Middle frontal gyrus (tissue), 1 donor: ENCODE results near the gene MIDN.

ENCODE experiments used
- DNase-seq: peaks from one replicate; pipeline ENCODE4 v3.0.0-alpha.2; 2015; ENCODE audit warnings: low spot score; ENCODE audit errors: extremely low spot score

The MIDN gene

DNA sequence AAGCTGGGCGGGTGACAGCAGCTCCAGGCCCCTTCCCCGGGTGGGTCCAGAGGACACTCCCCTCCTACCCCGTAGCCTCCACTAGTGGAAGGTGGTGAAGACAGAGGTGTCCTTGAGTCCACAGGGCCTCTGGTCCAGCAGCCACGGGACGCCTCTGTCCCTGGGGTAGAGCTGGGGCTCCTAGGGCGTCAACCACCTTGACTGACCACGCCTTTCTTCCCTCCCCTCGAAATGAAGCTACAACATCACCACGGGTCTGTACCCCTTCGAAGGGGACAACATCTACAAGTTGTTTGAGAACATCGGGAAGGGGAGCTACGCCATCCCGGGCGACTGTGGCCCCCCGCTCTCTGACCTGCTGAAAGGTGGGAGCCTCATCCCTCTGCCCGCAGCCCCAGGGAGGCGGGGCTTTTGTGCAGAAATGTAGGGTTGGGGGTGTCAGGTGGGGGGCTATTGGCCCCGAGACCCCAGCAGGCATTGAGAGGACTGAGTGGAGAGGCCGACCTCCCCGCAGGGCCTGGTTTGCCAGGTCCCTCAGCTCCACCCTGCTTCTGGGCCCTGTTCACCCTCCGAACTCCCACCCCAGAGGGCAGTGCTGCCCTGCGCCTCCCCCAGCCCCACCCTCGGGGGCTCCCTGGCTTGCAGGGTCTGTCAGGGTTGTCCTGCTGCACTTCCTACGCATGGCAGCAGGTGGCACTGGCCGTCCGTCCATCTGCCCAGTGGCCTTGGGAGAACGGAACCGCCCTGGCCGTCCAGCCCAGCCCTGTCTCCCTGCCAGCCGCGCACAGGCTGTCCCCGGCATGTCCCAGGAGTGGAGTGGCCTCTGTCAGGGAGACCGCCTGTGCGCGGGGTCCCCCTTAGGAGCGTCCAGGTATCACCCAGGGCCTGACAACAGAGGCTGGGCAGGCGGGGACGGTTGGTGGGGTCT is 27.1 kb upstream of the MIDN start:
- no peak for DNase-seq

GRCh38 chr19:1221904-1222255 is 26.5 kb upstream of the MIDN start:
- DNase-seq, result no peak

DNA sequence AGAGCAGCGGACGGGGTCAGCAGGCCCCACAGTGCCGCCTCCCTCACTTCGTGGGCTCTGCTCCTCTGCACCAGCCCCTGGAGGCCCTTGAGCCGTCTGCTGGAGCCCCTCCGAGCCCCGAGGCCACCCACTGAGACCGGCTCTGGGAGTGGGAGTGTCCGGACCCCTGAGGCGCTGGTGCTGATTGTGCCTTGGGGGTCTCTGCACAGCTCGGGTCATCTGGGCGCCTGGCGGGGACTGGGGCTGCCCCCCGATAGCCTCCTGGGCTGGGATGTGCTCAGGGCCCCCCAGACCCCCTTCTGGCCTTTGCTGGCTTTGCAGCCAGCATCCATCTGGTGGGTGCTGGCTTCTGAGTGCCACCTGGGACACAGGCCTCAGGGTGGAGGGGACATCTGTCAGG is 26.0 kb upstream of the MIDN start:
- DNase-seq, result no peak

- DNase-seq, result no peak
These were observed 25.1 kb upstream of the MIDN start for GRCh38 chr19:1223018-1223855.

GRCh38 chr19:1224047-1224825 is 24.1 kb upstream of the MIDN start:
- DNase-seq, result no peak

DNA sequence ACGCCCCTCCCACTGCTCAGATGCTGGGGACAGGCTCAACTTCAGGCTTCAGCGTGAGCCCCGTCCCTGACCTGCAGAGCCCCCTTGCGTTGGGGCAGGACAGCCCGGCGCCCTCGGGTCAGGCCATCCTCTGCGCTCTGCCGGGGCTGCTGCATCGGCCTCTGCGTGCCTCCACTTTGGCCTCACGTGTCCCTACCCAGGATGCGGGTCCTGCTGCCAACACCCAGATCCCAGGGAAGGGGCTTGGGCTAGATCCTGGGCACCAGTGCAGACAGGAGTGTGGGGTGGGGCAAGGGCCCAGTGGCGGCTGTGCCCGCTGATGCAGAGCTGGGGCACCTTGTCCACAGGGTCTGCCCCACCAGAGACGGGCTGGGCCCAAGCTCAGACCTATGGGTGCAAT is 23.5 kb upstream of the MIDN start:
- DNase-seq, result no peak

DNA sequence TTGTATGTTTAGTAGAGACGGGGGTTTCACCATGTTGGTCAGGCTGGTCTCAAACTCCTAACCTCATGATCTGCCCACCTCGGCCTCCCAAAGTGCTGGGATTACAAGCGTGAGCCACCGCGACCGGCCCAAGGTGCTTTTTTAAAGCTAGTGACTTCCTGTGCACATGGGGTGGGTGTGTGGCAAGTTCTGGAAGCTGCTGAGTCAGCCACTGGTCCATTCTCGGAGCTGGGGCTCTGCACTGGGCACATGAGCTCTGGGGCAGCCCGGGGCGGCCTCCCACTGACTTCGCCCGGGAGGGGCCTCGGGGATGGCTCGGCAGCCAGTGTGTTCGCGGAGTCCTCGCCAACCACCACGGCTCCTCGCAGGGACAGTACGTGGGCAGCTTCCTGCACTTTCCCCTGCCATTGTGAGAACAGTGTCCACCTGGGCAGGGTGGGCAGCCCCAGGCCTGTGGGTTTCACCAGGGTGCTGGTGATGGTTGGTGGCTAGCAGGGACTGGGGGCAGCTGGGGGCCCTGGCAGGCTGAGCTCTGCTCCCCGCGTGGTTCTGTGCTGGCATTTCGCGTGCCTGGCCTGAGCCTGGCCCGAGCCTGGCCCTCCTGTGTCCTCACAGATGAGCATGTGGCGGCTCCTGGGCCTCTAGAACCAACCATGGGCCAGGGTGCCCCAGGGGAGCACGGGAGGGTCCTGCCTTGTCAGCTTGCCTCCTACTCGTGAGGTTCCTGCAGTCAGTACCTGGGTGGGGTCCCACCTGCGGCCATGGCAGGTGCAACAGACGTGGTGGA is 22.8 kb upstream of the MIDN start:
- DNase-seq, result no peak

DNA sequence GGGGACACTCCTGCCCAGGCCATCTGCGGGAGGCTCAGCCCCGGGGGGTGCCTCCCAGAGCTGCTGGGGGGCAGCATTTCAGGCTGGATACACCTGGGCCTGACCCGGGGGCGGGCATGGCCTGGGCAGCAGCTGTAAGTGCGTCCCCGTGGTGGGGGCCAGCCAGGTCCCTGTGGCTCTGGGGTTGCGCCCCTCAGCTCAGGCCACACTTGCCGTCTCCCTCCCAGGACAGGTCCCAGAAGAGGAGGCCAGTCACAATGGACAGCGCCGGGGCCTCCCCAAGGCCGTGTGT is 22.2 kb upstream of the MIDN start:
- DNase-seq, result no peak

- no peak for DNase-seq
These were observed 21.7 kb upstream of the MIDN start for GRCh38 chr19:1226522-1227303.

GRCh38 chr19:1227304-1228054 is 20.9 kb upstream of the MIDN start:
- DNase-seq, result no peak

GRCh38 chr19:1228161-1228957 is 20.0 kb upstream of the MIDN start:
- DNase-seq, result no peak

DNA sequence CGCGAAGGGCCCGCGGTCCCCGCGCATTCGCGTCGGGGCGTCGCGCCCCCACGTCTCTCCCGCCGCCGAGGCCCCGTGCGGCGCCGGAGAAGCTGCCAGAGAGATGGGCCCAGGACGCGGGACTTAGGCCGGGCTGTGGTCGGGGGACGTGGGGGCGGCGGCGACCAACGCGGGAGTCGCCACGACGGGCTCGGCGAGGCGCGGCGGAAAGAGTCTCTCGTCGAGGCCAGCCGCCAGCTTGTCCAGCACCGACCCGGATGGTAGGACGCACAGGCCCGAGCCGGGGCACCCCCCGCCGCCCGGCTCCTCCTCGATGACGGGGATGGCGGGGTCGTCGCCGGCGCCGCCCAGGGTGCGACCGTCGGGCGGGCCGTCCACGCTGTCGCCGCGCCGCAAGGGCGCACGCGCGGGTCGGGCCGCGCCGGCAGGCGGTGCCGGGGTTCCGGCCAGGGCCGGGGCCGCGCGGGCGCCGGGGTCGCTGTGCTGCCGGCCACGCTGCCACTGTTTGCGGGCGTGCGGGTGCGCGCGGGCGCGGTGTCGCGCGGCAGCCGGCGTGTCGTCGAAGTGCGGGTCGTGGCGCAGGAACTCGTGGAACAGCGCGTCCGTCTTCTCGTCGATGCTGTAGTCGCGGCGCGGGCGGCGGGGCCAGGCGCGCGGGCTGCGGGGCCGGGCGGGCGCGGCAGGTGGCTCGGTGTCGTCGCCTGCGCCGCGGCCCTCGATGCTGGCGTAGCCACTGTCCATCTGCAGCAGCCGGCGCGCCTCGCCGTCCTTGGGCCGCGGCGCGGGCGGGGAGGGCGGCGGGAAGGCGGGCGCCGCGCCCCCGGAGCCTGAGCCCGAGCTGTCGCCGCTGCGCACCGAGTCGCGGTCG is 19.1 kb upstream of the MIDN start:
- no peak for DNase-seq

DNA sequence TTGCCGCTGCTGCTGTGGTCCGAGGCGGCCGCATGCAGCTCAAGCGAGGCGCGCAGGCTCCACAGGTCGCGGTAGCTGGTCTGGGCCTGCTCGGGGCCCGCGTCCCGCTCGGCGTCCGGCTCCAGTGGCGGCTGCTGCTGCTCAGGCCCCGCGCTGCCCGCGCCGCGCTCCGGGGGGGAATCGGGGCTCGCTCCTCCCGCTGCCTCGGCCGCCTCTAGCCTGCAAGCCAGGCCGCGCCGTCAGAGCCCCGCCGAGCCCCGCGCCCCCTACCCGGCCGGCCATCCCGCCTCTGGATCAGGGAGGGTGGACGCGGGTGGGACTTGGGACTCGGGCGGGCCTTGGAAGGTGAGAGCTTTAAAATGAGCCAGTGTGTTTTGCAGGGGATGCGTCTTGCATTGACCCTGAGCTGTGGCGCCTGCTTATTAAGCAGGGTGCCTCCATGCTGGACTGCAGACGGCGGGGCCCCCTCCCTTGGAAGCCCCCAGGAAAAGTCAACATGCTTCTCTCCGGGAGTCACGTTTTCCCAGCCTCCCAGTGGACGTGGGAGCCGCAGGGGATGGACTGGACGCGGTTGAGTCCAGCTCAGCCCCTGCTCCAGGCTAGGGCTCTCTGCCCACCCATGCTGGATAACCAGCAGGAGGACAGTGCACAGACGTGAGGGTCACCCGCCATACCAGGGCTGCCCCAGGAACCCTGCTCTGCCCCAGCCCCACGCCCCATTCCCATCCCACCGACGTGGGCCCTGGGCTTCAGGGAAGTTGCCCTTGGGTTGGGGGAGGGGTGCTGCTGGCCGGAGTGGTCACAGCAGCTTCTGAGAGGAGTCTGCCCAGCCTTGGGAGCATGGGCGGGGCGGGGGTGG is 18.2 kb upstream of the MIDN start:
- DNase-seq, result no peak

DNA sequence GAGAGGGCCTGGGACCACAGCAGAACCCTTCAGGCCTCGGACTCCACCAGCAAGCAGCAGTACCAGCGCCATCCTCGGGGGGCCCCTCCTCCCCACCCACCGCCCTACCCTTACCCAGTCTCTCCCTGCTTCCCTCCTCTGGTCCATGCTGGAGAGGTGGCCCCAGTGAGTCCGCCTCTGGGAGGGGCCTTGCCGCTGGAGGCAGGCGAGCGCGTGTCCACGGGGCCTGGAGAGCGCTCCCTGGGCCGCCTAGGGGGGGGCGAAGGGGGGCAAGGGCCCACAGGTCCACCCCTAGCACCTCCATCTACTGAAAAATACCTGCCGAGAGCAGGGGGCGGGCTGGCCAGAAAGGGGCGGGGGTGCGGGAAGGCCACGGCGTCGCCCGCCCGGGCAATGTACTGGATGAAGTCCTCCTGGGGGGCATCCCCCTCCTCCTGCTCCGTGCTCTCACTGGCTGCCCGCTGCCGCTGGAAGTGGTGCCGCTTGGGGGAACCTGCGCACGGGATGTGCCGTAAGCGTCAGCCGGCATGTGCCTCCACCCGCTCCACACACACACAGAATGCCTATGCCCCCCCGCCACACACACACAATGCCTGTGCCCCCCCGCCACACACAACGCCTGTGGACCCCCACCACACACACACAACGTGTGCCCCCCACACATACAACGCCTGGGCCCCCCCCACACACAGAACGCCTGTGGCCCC is 17.4 kb upstream of the MIDN start:
- DNase-seq, result no peak

DNA sequence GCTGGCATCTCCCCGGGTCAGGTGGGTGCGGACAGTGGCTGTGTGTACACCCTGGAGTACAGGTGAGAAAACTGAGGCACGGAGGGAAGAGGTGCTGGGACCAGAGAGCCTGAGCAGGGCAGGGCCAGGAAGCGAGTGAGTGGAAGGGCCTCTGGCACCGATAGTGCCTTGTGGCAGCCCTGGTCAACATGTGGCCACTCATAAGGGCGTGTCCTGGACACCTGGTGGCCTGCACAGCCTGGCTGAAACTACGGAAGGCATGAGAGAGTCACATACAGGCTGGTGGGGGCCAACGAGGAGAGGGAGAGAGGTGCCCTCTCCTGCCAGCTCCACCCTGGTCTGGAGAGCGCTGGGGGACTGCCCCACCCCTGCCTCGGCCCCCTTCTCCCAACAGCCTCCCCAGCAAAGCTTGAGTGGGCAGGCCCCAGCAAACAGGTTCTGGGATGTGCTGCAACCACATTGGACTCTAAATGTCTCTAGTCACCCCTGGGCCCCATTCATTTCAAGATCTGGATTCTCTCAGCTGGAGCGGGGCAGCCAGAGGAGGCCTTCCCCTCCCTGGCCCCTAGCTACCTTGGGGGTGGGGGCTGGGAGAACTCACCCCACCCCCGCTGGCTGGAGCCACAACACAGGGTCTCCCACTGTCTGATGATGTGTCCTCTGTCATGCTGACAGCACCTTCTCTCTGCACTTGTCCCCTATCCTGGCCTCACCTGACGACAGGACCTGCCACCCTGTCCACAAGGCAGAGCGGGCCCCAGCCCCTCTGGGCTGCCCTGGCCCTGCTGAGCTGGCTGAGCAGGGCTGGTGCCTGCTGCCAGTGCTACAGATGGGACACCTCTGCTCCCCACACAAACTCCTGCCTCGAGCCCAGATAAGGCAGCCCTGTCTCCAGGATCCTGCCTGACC is 16.4 kb upstream of the MIDN start:
- DNase-seq, result no peak
